GM10266 (cell line): ENCODE measurements around the gene YIPF3.
"Not testable (repeated sequence)": the region's sequence is repeated elsewhere in the genome, so short reads cannot be mapped to it uniquely, and the experiment has no call there.

Source experiments
- DNase-seq: peaks from one replicate; pipeline ENCODE4 v3.0.0; 2012; ENCODE audit errors: extremely low spot score
- CTCF ChIP-seq: IDR thresholded peaks from 2 replicates; pipeline ENCODE4 v1.5.1; 2012; ENCODE audit warnings: mild to moderate bottlenecking, low read depth; ENCODE audit not compliant: control insufficient read depth, insufficient read depth; ENCODE audit errors: missing control alignments

The YIPF3 gene

GRCh38 chr6:43516697-43517504 is at the start of gene YIPF3, which contains the start of gene POLR1C:
Gene YIPF3, minus strand, starts transcription at chr6:43516926. Its CDS starts 119 bp downstream, at chr6:43516807.
Gene POLR1C, plus strand, starts transcription at chr6:43517089. Its CDS starts 21 bp downstream, at chr6:43517110.
- peak; percentile 98 for DNase-seq
- no peak for TF ChIP-seq CTCF

- no peak for TF ChIP-seq CTCF
- no peak for DNase-seq
Measured at GRCh38 chr6:43559328-43559727, 42.6 kb upstream of the YIPF3 start.

- DNase-seq, result not testable (repeated sequence)
Measured at GRCh38 chr6:43557620-43558019, 40.9 kb upstream of the YIPF3 start.

GRCh38 chr6:43547222-43547621 is 30.5 kb upstream of the YIPF3 start:
- no peak for TF ChIP-seq CTCF
- peak; percentile 43 for DNase-seq

GRCh38 chr6:43544461-43544860 is 27.7 kb upstream of the YIPF3 start:
- no peak for TF ChIP-seq CTCF
- no peak for DNase-seq

- no peak for TF ChIP-seq CTCF
- peak; percentile 51 for DNase-seq
Measured at GRCh38 chr6:43541774-43542471, 25.2 kb upstream of the YIPF3 start.

- DNase-seq, result no peak
- no peak for TF ChIP-seq CTCF
Measured at GRCh38 chr6:43540507-43540906, 23.8 kb upstream of the YIPF3 start.

- DNase-seq, result not testable (repeated sequence)
Measured at GRCh38 chr6:43539409-43539808, 22.7 kb upstream of the YIPF3 start.

- not testable (repeated sequence) for DNase-seq
Measured at GRCh38 chr6:43538986-43539385, 22.3 kb upstream of the YIPF3 start.
